HG02840 (cell line): ENCODE measurements around the gene FAT1.

Experiments
- ATAC-seq: cut with Tn5 transposase; IDR thresholded peaks from one replicate; pipeline ENCODE4 v1.9.1; 2021; ENCODE audit warnings: mild to moderate bottlenecking, moderate library complexity, moderate number of reproducible peaks; ENCODE audit not compliant: unreplicated experiment, low FRiP score

The FAT1 gene

DNA sequence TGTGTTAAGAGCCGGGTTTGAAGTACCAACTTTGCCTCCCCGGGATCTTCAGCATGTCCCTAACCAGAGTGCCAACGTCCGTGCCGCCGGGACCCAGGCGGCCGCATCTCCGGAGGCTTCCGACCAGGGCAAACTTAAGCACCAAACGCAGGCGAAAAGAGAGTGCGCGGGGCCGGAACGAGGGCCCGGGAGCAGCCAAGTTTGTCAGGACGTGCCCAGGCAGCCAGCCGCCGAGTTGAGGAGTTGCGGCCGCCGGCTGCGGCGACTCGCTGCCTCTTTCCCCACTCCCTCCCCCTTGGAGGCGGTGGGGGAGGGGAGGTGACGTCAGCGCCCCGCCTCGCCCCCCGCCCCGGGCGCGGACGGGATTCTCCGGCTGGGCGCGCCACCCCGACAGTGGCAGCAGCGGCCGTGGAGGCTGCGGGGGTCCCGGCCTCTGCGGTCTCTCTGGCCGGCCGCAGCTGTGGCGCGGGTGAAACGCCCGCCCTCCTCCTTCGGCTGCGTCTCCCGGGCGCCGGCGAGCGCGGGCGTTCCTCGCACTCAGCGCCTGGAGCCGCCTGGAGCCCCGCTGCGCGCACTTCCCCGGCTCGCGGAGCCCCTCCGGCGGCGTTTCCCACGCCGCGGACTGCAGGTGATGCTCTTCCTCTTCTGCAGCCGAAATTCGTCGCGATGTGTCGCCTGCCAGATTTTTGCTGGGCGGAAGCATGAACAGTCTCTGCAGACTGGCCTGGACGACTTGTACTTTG, 2.9 kb upstream of the FAT1 start:
- no peak for ATAC-seq

DNA sequence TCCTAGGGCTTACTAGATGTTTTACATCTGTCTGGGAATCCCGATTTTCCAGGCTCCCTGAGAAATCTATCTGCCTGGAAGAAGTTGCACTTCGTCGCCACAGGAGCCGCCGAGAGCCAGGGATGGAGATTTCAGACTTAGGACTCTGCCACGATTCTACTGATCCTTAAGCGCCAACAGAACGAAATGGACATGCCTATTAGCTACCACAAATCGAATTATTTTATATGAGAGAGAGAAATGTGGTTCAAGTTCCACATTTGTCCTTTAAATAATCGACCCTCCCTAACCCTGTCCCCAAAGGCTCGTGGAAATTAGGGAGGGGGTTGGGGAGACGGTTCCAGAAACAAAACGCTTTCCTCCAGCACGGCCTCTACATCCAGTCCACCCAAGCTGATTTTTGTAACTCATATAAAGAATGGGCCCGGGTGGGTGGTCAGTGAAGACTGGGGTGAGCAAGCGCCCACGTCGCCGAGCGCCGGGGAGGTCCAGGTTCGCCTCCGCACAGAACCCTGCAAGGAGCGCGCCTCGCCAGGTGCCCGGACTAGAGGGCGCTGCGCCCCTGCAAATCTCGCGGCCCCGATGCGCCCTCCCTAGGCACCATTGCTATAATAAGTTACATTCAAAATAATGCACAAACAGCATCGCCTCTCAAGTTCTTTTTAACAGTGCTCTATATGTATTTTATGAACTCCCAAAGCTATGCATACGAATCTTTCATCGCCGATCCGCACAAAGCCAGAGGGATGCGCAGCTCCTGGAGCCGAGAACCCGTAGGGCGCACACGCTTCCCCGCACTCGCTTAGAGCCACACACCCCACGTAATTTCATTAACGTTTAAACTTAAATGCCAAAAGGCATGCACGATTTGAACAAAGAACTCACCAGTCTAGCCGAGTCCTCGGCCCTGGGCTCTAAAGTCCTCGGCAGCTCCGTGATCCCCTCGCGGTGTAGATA, 2.1 kb upstream of the FAT1 start:
- ATAC-seq, result no peak

DNA sequence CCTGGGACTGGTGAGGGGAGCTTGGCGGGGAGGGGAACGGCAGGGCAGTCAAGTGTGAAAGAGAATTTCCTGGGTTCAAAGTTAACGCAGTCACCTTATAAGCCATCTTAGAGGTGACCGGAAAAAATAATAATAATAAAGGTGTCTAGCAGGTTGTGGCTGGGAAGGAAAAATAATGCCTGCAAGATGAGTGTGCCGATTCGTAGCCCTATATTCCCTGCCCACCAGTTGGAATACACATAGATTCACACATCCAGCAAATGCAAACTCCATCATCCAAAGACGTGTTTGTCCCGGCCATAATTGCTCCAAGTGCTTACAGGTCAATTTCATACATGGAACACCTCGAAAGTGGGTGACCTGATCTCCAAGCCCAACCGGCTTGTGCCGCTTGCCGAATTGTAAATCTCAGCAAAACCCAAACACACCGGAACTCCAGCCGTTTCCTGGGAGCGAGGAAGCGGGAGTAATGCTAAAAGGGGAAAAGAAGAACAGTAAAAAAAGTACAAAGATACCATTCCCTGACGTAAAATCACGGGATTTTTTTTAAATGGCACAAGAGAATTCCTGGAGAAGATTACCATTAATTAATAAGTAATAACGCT, 1.3 kb upstream of the FAT1 start:
- no peak for ATAC-seq

DNA sequence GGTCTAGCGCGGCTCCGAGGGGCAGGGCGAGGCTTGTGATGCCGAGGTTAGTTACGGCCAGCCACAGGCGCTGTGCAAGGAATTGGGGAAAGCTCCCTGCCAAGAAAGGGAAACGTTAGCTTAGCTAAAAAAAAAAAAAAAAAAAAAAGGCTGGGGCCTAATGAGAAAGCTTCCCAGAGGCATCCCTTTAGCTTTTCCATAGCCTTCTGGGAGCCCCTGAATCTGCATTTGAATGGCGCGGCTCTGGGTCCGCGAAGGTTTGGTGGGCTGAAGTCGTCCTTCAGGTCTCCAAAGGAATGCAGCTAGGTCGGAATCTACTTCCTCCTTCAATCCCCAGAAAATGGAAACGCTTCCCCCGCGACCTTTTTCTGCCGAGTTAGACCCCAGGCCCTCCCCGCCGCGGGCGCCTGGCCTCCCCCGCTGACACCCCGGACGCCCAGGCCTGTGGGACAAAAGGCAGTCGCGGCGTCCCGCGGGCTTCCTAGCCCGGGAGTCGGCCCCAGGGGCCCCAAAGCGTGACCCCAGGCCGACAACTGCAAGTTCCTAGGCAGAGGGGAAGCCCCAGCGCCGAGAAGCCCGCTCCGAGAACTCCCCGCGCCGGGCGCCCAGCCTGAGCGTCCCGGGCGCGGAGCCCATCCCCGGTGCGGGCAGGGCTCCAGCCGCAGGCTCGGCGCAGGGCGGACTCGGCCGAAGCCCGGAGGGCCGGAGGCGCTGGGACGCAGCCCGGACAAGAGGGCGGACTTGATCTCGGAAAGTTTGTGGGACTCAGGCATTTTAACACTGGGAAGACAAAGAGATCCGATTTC, 605 bp upstream of the FAT1 start:
- no peak for ATAC-seq

DNA sequence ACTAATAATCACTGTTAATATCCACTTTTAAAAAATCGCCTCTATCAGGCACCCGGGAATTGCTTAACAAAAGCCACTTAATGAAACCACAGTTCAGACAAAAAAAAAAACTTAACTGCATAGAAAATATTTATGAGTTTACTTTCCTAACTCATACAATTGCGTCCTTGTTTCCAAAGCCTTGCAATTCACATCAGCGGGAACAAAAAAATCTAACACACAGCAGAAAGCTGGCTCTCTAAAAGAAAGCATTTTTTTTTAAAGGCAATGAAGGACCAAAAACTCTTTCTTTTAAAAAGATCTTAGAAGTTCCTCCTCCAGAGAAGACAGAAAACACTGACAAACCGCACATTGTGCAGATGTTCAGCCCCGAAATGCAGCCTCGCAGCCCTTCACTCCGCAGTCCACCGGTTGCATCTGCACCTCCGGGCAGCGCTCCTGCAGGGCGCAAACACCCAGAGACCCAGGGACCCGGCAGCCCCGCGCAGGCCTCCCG, 812 bp downstream of the FAT1 start:
- ATAC-seq, result no peak

DNA sequence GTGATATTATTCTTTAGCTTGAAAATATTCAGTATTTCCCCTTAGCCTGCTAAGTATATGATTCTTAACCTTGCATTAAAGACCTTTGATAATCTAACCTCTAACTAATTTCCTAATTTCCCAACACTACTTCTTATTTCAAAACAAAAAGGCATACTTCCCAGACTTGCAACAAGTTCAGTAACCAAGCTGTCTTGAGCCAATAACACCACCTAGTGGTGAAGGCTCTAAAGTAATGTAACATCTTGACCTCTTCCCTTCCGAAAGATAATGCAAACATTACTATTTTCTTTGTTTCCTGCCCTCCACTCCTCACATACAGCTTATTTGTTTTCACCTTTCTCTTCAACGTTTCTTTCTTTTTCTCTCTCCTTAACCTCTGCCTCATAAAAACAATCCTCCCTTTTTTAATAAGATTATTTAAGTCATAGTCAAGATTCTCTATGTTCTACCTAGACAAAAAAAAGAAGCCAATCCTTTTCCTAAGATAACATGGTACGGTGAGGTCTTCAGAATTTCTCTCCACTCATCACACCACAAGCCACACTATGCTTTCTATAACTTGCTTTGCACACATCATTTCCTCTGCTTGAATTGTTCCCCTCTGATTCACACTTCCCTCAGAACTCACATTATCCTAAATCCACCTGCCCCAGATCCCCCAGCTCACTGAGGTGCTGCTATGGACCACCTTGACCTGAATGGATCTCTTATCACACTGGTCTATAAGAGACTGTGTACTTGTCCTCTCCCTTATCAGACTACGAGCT, 3.5 kb downstream of the FAT1 start:
- ATAC-seq, result no peak

DNA sequence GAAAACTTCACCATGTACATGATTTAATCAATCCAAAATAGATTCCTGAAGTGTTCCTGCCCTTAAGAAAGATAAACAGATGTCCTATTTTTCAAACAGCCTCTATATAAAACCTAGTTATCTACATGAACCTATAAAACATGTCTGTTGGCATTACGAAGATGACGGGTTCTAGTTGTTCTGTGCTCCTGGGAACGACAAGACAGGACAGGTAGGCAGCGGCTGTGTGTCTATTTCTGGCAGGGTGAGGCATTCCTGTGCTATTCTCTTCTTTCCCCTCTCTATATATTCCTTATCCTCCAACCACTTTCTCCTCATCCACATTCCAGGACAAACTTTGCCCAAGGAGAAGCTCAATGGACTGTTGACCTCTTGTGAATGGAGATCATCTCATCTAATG, 6.1 kb downstream of the FAT1 start:
- ATAC-seq, result no peak

DNA sequence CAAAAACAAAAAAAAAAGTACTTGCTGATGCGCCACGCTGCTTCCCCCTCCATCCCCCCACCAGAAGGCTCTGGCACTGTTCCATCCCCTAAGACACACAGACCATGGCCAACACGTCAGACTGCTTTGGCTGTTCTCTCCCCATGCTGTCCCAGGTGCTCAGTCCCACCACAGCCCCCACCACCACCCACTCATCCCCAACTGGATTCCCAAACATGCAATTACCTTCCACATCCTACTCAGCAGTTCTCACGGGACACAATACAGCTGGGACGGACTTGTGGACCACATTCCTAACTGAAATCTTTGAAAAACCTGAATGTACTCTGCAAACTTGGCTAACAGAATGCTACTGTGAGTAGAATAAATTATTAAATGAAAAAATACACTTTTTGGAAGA, 8.6 kb downstream of the FAT1 start:
- ATAC-seq, result no peak

DNA sequence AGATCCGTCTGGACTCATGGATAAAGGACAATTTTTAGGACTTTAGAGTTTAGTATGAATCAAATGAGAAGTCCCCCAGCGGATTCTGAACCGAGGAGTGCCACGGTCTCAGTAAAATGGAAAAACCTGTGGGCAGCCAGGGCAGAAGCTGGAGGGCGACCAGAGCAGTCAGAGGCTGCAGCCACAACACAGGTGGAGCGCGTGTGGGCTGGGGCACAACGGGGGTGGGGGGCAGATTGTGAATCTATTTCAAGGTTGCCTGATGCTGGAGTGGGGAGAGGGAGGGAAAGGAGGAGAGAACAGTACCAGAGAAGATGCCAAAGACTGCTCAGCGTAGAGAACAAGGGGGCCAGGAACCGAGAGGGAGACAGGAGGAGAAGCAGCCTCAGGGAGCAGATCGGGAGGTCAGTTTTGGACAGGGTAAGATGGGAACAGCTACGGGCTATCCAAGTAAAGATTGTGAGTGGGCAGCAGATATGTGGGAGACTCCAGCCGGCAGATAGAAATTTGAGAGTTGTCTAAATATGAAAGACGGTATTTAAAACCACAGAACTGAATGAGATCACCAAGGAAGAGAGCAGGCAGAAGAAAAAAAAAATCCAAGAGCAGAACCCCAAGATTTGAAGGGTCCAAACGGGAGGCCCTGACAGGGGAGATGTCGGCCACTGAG, 9.5 kb downstream of the FAT1 start:
- no peak for ATAC-seq

DNA sequence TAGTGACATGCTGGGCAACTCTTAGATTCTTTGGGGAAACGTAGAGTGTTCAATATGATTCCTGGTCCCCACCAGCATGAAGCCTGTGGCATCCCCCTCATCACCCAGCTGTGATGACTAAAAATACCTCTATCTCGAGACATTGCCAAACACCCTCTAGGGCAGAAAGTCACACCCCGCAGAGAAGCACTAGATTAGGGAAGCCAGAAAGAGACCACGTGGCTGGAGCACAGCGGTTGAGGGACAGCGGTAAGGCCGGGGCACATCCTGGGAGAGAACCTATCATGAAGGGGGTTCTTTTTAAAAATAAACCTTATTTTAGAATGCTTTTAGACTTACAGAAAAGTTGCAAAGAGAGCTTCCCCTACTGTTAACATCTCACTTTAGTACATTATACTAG, 11.0 kb downstream of the FAT1 start:
- no peak for ATAC-seq

DNA sequence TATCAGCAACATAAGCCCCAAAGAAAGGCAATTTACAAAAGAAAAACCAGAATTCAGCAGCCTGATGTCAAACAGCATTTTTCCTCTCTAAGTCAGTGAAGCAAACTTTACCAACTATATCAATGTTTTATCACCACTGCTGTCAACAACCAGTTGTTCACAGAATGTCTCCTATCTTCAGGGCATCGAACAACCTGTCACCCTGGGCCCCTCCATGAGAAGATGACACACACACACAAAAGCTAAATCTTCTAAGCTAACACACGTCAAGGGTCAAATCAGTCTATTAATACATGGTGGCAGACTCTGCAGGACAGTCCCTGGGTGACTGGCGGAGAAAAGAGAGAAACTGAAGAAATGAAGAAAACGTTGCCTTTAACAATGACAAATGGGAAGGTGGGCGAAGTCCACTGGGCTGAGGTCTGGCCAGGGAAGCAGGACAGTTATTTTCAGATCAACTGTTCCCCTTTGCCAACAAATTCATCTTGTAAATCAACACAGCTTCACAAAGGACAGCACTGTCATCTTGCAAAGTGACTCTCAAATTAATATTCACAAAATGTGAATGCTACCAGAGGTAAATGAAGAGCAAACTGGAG, 13.0 kb downstream of the FAT1 start:
- no peak for ATAC-seq

DNA sequence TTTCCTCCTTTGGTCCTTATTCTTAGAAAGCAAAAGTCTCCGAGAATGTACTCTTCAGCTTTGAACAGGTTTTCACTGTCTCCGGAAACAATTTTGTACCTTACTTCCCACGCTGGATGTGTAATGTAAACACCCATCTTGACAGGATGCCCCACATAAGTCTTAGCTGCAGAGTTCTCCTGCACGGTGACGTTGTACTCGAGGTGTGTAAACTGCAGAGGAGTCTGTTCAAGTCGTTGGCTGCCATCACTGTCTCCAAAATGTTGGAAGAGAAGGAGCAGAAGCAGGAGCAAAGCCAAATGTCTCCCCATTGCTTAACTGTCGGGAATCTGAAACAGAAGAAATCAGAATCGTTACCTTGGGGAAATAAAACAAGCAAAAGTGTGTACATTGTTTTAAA, 14.1 kb downstream of the FAT1 start:
- ATAC-seq, result no peak

DNA sequence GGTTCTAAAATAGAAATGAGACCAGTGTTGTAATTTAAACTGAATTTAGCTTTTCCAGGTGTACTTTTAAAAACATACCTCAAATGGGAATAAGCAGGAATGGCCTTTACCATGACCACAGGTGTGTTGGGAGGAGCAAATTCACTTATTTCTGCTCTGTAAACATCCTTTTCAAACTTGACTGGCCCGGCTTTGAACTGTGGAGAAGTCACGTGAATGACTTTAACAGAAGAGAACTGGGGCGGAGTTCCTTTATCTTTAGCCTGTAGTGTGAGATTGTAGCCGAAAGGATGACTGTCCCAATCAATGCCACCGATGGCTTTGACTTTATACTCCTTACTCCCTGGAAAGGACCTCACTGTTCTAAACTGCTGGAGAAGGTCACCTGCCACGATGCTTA, 15.1 kb downstream of the FAT1 start:
- ATAC-seq, result no peak

DNA sequence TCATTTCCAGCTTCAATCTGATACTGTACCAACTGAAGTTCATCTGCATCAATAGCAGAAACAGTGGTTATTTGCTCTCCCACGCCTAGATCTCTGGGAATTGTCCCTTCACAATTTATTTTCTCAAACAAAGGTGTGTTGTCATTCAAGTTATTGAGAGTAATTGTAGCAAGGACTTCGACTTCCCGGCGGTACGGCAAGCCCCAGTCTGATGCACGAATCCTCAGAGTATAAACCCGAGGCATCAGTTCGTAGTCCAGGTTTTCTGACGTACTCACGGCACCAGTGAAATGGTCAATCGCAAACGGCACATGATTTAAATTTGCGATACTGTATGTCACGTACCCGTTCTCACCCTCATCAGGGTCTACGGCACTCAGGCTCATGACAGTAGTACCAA, 15.7 kb downstream of the FAT1 start:
- ATAC-seq, result no peak

DNA sequence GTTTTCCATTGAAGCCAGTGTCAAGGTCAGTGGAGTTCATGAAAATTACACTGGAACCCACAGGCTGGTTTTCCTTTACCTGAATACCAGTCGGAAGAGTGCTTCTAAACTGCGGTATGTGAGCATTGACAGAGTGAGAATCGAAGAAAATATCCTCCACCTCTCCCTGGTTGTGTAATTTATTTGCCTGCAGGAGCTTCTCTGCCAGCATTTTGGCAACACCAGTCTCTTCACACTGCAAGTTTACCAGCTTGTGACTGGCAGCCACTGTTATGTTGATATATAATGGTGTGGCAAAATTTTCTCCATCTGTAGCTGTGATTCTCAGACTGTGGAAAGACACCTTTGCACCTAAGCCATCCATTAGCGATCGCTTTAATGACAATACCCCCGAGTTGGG, 16.1 kb downstream of the FAT1 start:
- no peak for ATAC-seq

DNA sequence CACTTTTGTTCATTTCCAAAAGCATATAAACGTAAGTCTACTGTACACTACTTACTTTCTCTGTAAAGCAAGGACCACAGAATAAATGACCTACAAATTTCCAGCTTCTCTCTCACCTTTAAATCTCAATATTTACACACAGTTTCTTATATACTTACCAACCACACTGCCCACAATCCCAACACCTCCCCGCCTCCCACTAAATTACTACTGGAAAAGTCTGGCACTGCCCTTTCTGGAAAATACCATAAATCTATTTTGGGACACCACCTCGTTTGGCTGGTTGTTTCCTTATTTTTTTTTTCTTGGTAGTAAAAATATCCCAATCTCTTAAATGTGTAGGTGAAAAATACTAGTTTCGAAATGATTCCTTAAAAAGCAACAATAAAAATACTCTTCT, 19.6 kb downstream of the FAT1 start:
- ATAC-seq, result no peak

DNA sequence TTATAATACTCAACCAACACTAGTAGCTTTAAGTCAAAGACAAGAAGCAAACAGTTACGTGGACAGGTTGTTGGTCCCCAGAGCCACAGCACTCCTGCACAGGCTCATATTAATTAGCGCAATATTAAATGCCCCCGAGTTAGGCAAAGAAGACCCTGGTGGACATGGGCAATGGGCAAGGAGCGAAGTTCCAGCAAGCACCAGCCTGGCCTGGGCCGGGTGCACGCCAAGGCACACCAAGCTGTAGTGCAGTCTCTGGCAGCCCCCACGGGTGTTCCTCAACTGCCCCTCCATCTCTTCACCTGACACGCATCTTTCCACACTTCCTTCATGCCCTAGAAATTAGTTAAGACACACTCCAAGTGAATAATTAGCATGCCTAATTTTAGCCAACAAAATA, 20.1 kb downstream of the FAT1 start:
- ATAC-seq, result no peak

DNA sequence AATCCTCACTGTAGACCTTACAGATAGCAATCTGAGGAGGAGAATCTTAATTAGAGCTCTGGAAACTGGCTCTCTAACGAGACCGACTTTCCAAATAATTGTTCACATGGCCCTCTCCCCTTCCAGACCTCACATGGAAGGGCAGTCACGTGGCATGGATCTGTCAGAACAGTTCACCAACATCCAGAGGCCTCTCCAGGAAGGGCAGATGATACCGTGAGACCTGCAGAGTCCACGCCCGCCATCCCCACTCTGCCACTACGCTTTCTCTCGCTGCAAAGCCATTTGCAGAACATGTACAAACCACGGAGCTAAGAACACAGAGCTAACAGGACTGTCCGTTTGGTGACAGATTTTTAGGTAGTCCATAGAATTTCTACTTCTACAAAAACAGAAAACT, 20.7 kb downstream of the FAT1 start:
- ATAC-seq, result no peak

DNA sequence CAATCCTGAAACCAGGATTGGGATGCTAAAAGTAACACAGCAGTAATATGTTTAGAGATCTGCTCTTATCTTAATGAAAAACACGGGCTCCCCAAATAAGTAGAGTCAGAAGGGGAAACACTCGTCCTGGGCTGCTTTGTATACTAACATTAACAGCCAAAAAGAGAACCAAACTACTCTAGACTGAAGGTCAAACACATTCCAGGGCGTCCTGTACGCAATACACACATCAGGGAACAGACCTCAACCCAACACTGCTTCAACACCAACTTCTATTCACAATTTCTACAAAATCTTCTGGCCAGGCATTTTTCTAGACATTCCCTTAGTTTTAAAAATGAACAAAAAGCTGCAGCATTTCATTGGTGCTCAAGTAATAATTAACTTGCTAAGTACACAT, 21.4 kb downstream of the FAT1 start:
- no peak for ATAC-seq
